ENCODE results near the gene ATXN7L1. TPM values are rescaled to one million over a fixed set of nuclear protein-coding genes. Genes with fewer than 3 reads are reported as not detected.

ATXN7L1 gene
- total RNA-seq, 1 experiment from 2014 or later = 24.3 TPM

GRCh38 chr7:105905910-105906568 lies 29.6 kb upstream of the ATXN7L1 start:
- peaks cover 4% of the 10 kb centered on the region; the same call in 1 of the 2 replicates for H3K4me1 ChIP-seq (ENCODE audit: insufficient read depth, low read length)

More at GRCh38 chr7:105905910-105906568, 29.6 kb upstream of the ATXN7L1 start:
- no peaks in the 10 kb centered on the region for H3K27me3 Mint-ChIP-seq (ENCODE audit: low read depth)
- Histone ChIP-seq H3K27ac (ENCODE audit: insufficient read length, low read depth, low read length) (no peak overlapping the region), H3K79me2 (ENCODE audit: insufficient read depth, low read length) (no peaks in the 10 kb centered on the region; the same call in 1 of the 2 replicates), H4K20me1 (ENCODE audit: control insufficient read depth, insufficient read depth, insufficient read length) (no peaks in the 10 kb centered on the region), H2BK15ac (ENCODE audit: low read depth, low read length) (no peak overlapping the region), H3K9me3 (ENCODE audit: control insufficient read depth, low read depth, low read length) (peaks cover 4% of the 10 kb centered on the region), H3K56ac (ENCODE audit: insufficient read length, low read depth, low read length) (no peak overlapping the region), H3T11ph (ENCODE audit: low read length) (no peak overlapping the region), H3K9ac (ENCODE audit: extremely low read depth, insufficient read length, low read length) (no peak overlapping the region), H2AK5ac (ENCODE audit: insufficient read length, low read length) (no peak overlapping the region), H4K8ac (replicated peaks; ENCODE audit: insufficient read length, low read depth, low read length) (no peak overlapping the region), H3K4ac (ENCODE audit: low read depth, low read length) (no peak overlapping the region), H4K91ac (ENCODE audit: insufficient read length, low read depth, low read length) (no peak overlapping the region), H3K79me1 (ENCODE audit: insufficient read depth, low read depth, low read length, poor library complexity, severe bottlenecking) (no peaks in the 10 kb centered on the region), H3K23ac (ENCODE audit: insufficient read length, low read depth, low read length) (no peak overlapping the region), H3K4me2 (ENCODE audit: insufficient read depth, insufficient read length, low read length) (peak overlapping the region; percentile 44), H3K23me2 (ENCODE audit: insufficient read length, low read depth, low read length, poor library complexity, severe bottlenecking) (no peaks in the 10 kb centered on the region), H4K5ac (ENCODE audit: insufficient read length, low read depth, low read length) (no peak overlapping the region), H2BK5ac (ENCODE audit: insufficient read length, low read length) (no peak overlapping the region), H2AFZ (ENCODE audit: low read length) (no peak overlapping the region), H2BK12ac (ENCODE audit: insufficient read length, low read depth, low read length) (no peak overlapping the region), H2BK20ac (ENCODE audit: low read depth, low read length, poor library complexity, severe bottlenecking) (no peak overlapping the region), H3K27me3 (ENCODE audit: insufficient read depth, low read length) (no peaks in the 10 kb centered on the region), H3K18ac (ENCODE audit: insufficient read length, low read depth, low read length) (no peak overlapping the region), H2BK120ac (ENCODE audit: low read depth, low read length, poor library complexity, severe bottlenecking) (no peak overlapping the region), H3K14ac (ENCODE audit: insufficient read depth, low read length) (no peak overlapping the region)
- H3K4me3 Mint-ChIP-seq = peak overlapping the region in 1 of 2 experiments; percentile 11; a peak in 1 of 5 replicates
- peaks cover 12 to 18% (median 14%) of the 10 kb centered on the region in 3 experiments for H3K36me3 Mint-ChIP-seq (ENCODE audit: insufficient read depth in 1 of 3, low read depth in 3 of 3)
- WGBS (ENCODE audit: extremely low coverage, insufficient read length, low lambda C conversion rate) = no CpG with 5 or more reads among the region's 8 CpGs
- H3K4me1 Mint-ChIP-seq = peaks cover 18 to 24% of the 10 kb centered on the region in 2 experiments
- TF ChIP-seq, protein P1, sequence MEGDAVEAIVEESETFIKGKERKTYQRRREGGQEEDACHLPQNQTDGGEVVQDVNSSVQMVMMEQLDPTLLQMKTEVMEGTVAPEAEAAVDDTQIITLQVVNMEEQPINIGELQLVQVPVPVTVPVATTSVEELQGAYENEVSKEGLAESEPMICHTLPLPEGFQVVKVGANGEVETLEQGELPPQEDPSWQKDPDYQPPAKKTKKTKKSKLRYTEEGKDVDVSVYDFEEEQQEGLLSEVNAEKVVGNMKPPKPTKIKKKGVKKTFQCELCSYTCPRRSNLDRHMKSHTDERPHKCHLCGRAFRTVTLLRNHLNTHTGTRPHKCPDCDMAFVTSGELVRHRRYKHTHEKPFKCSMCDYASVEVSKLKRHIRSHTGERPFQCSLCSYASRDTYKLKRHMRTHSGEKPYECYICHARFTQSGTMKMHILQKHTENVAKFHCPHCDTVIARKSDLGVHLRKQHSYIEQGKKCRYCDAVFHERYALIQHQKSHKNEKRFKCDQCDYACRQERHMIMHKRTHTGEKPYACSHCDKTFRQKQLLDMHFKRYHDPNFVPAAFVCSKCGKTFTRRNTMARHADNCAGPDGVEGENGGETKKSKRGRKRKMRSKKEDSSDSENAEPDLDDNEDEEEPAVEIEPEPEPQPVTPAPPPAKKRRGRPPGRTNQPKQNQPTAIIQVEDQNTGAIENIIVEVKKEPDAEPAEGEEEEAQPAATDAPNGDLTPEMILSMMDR (conservative IDR thresholded peaks at IDR 0.05) = no peak
- peaks cover 8 to 9% of the 10 kb centered on the region in 2 experiments for H3K9me3 Mint-ChIP-seq
- peak; percentile 36 for DNase-seq
- H3K27ac Mint-ChIP-seq = peak overlapping the region in 2 of 3 experiments; percentile 63 to 78; a peak in 3 of 7 replicates
